WI38 (cell line): ENCODE measurements around the gene CDK11B.
"Not testable (repeated sequence)": the region's sequence is repeated elsewhere in the genome, so short reads cannot be mapped to it uniquely, and the experiment has no call there.

ENCODE experiments used
- H3K4me3 ChIP-seq: 2 replicates; pipeline ENCODE4 v1.5.1; 2011; ENCODE audit warnings: low read depth, mild to moderate bottlenecking, control low read depth, low read length
- TF ChIP-seq, protein P1 (sequence below): IDR thresholded peaks from 2 replicates; pipeline ENCODE4 v1.5.1; 2012; ENCODE audit warnings: low read depth, mild to moderate bottlenecking, control low read depth, low read length

The CDK11B gene

DNA sequence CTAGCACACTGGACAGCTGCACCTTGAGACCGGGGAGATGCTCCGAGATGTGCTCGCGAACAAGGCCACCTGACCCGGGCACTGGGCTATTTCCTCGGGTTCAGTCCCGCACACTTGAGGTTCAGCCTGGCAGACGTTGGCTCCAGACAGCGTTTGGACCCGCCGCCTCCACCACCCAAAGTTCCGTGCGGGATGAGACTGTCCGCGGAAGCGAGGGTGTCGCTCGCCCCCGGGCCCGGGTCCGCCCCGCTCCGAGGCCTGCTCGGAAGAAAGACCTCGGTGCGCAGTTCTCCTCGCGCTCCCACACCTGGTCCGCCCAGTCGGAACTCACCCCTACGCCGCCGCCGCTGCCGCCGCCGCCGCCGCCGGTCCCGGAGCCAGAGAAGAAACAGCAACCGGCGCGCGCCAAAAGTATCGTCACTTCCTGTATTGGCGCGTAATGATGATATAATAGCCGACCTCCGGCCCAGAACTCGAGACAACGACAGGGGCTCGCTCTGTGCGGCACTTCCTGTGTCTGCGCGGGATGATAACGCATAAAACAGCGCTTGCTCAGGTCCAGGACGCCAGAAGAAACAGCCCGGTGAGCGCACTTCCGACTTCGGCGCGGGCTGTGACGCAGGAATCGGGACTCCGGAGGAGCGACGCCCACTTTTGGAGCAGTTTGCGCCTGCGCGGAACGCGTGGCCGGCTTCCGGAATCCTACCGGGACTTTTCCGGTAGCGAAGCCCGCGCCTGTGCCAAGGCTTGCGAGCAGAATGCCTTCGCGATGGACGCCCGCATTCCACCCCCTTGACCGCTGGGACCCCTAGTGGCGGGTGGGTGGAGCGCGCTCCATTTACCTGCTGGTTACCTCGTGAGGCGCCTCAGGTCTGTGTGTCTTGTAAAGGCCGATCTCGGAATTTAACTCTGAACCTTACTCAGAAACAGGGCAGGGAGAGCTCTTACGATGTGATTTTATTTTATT, at the start of gene CDK11B:
CDK11B (minus strand) TSS at position 422 of the 967 bp plus-strand sequence. CDS start 1,519 bp downstream, outside the sequence.
- H3K4me3 ChIP-seq, result peak within 1 kb of the TSS; percentile 60

DNA sequence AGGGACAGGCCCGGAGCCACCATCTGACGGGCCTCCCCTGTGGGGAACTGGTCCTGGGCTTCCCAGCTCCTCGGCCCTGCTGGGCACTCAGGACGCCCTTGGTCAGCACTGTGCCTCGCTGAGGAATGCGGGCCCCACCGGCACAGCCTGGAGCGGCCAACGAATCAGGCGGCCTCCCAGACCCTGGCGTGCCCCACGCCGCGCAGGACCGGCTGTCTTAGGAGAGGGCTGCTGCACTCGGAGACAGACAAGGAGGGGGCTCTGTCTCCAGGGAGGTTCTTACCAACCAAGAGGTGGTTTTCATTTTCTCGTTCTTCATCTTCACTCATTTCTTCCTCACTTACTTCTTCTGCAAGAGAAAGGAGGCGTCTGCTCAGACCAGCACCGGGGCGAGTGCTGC, 49.1 kb upstream of the CDK11B start:
- not testable (repeated sequence) for H3K4me3 ChIP-seq

DNA sequence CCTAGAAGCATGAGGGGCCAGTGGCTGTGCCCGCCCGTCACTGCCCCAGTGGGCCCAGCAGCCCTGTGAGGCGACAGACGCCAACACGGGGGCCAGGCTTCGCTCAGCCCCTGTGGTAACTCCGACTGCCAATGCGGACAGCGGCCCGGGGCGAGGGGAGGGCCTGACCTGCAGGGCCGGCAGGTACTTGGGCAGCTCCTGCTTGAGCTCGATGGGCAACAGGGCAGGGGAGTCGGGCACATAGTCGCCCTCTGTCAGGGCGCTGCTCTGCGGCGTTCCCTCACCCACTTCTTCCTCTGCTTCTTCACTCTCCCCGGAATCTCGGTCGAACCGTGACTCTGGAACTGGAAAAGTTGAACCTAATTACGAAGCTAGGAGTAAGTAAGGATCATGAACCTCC, 48.4 kb upstream of the CDK11B start:
- not testable (repeated sequence) for H3K4me3 ChIP-seq

DNA sequence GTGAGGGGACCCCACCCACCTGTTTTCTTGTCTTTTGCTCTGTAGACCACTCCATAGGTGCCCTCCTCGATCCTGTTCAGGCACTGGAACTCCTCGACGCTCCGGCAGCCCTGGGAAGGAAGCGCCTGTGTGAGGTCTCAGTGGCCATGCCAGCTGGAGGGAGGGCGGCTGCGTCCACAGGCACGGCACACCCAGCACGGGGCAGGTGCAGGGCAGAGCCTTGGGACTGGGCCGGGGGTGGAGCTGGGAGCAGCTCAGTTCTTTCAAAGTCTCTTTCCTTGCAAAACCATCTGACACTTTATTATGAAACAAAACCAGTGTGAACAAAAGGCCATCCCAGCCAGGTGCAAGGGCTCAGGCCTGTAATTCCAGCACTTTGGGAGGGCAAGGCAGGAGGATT, 46.8 kb upstream of the CDK11B start:
- not testable (repeated sequence) for H3K4me3 ChIP-seq

DNA sequence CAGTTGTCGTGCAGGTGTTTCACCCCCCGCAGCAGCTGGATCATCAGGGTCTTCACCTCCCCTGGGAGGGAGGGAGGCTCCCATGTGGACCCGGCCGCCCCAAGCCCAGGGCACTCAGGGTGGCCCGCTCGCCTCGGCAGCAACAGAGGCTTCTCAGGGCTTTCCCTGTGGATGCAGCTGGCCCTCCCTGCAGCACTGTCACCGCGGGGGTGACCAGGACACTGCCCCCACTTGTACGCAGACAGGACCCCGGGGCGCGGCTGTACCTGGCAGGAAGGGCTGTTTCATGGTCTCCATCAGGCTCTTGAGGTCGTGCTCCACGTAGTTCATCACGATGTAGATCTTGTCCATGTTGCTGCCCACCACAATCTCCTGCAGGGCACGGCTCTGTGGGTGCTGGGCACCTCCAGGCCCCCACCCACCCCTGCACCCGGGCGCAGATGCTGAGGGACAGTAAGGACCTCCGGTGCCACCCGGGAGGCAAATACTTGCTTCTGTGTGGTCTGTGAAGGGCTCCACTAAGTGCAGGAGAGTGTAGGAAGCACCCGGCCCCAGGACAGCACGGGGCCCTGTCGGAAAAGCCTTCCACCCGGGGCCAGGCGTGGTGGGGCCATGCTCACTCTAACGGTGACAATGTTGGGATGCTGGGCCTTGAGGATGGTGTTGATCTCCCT, 45.6 kb upstream of the CDK11B start:
- not testable (repeated sequence) for H3K4me3 ChIP-seq

DNA sequence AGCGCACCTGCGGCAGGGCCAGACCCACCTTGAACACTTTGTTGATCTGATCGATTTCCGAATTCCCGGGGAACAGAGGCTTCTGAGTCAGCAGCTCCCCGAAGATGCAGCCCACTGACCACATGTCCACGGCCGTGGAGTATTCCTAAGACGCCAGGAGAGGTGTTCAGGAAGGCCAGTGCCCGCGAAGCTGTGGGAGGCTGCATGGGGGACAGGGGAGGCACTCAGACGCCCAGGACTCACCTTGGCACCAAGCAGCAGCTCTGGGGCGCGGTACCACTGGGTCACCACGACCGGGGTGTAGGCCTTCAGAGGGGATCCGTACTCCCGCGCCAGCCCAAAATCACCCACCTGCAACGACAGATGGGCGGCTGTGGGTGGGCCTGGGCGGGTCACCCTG, 45.0 kb upstream of the CDK11B start:
- H3K4me3 ChIP-seq, result no peak overlapping the region
- TF ChIP-seq, protein P1, sequence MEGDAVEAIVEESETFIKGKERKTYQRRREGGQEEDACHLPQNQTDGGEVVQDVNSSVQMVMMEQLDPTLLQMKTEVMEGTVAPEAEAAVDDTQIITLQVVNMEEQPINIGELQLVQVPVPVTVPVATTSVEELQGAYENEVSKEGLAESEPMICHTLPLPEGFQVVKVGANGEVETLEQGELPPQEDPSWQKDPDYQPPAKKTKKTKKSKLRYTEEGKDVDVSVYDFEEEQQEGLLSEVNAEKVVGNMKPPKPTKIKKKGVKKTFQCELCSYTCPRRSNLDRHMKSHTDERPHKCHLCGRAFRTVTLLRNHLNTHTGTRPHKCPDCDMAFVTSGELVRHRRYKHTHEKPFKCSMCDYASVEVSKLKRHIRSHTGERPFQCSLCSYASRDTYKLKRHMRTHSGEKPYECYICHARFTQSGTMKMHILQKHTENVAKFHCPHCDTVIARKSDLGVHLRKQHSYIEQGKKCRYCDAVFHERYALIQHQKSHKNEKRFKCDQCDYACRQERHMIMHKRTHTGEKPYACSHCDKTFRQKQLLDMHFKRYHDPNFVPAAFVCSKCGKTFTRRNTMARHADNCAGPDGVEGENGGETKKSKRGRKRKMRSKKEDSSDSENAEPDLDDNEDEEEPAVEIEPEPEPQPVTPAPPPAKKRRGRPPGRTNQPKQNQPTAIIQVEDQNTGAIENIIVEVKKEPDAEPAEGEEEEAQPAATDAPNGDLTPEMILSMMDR, result no peak

DNA sequence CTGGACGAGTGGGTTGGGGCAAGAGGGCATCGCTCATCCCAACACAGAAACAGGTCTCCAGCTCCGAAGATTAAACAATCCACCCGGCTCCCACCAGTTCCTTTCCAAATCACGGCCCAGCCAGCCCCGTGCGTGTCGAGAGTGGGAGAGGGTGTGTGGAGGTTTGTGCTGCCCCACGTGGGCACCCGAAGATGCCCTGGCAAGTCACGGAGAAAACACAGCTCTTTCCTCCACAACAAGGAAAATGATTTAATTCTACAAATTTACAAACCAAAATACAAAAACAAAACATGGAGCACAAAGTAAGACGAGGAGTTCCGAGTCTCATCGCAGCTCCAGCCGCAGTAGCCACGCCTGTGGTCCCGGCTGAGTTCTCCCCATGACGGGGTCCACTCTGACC, 43.7 kb upstream of the CDK11B start:
- not testable (repeated sequence) for H3K4me3 ChIP-seq

DNA sequence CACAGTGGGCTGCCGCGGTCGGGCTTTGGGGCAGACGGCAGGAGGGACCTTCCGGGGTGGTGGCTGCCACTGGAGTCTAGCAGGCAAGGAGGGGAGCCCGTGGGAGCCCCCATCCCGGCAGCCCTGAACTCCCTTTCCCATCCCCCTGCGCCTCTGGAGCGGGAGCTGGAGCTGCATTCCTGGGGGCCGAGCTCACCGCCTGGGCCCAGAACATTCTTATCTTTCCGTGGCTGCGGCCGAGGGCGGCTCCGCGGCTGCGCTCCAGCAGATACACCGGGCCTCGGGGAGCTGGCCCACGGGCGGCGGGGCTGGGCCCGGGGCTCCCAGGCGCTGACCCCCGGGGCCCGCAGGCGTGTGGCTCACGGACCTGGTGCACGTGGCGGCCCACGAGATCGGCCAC, 41.8 kb upstream of the CDK11B start:
- H3K4me3 ChIP-seq, result not testable (repeated sequence)

DNA sequence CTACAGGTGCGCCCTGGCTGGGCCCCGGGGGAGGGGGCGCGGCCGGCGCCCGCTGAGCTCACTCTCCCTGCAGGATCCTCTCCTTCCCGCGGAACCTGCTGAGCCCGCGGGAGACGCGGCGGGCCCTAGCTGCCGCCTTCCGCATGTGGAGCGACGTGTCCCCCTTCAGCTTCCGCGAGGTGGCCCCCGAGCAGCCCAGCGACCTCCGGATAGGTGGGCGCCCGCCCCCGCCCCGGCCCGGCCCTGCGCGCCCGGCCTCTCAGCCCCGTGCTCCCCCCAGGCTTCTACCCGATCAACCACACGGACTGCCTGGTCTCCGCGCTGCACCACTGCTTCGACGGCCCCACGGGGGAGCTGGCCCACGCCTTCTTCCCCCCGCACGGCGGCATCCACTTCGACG, 41.3 kb upstream of the CDK11B start:
- H3K4me3 ChIP-seq, result not testable (repeated sequence)

DNA sequence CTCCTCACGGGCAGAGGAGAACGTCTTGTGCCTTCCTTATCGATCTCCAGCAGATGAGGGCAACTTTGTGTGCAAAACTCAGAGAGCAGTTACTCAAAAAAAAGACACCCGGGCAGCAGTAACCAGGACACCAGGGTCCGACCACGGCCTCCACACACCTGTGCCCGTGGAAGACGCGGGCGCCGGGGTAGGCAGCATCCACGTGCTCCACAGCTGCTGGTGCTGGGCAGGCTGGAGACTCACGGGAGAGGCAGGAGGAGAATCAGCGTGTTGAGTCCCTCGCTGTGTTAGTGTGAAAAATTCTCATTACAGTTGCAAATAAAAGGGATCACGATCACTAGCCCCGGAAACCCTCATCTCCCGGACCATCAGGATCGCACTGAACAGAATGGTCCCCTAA, 40.3 kb upstream of the CDK11B start:
- H3K4me3 ChIP-seq, result not testable (repeated sequence)

DNA sequence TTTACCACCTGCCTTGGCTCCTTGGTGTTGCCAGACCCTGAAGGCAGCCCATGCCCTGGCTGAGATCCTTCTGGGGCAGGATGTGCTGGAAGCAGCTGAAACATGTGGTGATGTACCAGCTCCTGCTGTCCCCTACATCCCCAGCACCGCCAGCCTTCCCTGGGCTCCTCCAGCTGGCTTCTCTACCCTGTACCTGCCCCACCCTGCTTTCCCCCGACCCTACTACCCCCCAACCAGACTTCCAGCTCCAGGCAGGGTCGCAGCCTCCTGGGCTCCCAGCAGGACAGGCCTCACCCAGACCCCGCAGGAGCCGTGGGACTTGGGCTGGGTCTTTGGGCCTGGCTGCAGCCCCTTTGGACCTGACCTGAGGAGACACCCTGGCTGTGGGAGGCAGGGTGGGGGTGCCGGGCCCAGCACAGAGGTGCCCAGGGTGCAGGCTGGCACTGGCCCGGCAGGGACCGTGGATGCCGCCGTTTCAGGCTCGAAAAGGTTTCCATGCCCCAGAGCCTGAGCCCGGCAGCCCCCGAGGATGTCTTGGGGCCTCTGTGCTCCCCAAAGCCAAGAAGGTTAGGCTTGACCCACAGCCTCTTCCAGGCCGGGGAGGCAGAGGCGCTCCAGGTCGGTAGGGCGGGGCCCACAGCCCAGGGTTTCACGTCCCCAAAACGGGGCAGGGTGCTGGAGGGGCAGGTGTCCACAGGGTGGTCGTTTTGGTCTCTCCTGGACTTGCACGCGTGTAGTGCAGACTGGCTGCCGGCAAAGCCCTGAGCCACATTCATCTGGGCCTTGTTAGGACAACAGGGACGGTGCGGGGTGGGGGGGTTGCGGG, 38.8 kb upstream of the CDK11B start:
- H3K4me3 ChIP-seq, result not testable (repeated sequence)

DNA sequence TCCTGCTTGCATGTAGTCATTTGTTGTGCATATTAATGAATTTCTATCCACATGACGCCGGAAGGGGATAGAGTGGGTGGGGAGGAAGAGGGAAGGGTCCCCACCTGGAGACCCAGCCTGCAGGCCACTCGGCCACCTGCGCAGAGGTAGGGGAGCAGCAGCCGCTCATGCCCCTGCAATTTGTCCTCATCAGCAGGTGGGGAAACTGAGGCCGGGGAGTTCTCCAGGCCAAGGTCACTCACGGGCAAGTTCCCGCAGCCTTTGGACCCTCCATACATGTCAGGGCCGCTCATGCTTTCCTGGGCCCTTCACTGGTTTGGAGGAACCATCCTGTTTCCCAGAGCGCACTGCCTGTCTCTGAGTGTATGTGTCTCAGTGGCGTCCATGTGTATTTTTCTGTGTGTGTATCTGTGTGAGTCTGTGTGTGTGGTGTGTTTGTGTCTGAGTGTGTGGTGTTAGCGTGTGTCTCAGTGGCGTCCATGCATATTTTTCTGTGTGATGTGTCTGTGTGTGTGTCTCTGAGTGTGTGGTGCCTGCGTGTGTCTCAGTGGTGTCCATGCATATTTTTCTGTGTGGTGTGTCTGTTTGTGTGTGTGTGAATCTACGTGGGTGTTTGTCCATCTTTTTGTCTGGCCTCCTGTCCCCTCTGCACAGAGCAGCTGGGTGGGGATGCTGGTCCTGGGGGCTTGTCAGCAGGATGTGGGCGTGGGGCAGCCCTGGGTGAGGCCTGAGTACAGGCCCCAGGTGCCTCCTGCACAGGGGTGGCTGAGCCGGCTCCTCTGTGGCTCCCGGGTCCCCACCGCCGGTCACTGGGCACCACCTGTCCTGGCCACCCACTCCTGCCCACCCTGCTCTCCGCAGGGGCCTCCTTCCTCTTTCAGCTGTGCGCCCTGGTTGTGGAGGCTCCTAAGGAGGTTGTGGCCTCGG, 37.9 kb upstream of the CDK11B start:
- H3K4me3 ChIP-seq, result not testable (repeated sequence)

DNA sequence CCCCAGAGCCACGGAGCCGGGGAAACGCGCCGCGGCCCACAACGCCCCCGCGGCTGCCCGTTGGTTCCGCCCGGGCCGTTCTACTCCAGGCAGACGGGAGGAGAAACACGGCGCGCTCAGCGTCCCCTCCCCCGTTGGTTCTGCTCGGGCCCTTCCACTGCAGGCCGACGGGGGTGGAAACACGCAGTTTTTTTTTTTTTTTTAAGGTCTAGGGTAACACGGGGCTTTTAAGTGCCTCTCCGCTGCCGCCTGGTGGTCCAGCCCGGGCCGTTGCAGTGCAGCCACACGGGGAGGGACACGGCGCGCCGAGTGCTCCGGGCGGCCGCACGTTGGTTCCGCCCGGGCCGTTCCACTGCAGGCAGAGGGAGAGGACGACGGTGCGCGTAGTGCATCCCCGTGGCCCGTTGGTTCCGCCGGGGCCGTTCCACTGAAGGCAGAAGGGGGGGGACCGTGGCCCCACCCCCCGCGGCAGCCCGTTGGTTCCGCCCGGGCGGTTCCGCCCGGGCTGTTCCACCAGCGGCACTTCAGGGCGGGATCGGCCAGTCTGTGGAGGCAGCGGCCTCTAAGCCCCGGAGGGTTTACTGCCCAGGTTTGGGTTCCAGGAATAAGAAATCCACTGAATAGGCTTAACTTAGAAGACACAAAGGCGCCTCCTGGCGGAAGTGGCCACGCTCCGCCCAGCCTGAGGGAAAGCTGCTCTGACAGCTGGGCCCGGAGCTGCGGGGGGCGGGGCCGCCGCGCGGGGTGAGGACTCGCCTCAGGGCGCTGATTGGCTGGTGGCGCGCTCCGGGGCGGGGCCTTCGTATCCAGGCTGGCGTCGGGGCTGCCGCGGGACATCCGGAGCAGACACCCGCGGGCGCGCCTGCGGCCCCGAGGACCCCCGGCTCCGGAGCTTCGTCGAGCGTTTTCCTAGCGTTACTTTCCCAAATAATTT, 34.2 kb upstream of the CDK11B start, which contains the start of gene SLC35E2B:
SLC35E2B (minus strand) TSS at position 82 of the 934 bp plus-strand sequence. CDS start 16,096 bp downstream, outside the sequence.
- peak within 1 kb of the TSS; percentile 58 for H3K4me3 ChIP-seq

DNA sequence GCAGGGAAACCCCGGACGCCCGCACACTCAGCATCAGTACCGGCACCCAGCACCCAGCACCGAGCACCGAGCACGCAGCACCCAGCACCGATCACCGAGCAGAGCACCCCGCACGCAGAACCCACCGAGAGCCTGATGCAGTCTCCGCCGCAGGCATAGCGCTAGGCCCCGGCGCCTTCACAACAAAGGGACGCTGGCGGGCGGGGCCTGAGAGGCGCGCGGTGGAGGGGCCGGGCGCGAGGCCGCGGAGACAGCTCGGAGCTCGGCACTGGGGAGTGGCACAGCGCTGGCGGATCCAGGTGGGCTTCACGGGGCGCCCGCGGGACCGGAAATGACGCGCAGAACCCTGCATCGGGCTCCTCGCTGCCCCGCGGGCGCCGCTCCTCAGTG, 33.5 kb upstream of the CDK11B start:
- H3K4me3 ChIP-seq, result peak overlapping the region; percentile 58

DNA sequence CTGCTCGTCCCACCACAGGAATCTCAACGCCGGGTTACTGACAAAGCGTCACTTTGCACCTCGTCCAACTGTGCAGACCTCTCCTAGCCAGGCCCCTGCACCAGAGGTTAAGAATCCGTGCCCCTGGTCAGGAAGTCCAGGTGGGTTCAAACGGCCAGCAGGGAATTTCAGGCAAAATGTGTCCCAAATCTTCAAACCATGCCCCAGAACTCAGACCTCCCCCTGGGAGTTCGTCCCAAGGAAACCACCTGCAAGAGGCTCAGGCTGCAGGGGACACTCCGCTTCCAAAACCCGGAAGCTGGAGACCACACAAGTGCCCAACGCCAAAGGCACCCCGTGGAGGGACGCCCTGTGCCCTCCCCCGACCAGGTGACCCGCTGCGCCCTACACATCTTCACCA, 32.6 kb upstream of the CDK11B start:
- peak overlapping the region; percentile 50 for H3K4me3 ChIP-seq

DNA sequence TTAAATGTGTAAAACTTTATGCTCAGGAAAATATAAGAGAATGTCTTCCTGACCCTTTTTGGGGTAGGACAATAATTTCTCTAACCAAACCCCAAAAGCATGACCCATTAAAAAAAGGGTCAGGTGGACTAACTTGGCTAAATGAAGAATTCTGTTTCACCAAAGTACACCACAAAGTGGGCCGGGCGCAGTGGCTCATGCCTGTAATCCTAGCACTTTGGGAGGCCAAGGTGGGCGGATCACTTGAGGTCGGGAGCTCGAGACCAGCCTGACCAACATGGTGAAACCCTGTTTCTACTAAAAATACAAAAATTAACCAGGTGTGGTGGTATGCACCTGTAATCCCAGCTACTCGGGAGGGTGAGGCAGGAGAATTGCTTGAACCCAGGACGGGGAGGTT, 30.7 kb upstream of the CDK11B start:
- not testable (repeated sequence) for H3K4me3 ChIP-seq
